Hypothalamus (tissue), 51 donors: ENCODE data around the gene BRSK2.
"Not testable (repeated sequence)": the region's sequence is repeated elsewhere in the genome, so short reads cannot be mapped to it uniquely, and the experiment has no call there.

Experiments
- DNase-seq, 51 donors: peaks; one replicate each; lab custom pipeline; 2025; lab: John Stamatoyannopoulos, UW

BRSK2 gene

DNA sequence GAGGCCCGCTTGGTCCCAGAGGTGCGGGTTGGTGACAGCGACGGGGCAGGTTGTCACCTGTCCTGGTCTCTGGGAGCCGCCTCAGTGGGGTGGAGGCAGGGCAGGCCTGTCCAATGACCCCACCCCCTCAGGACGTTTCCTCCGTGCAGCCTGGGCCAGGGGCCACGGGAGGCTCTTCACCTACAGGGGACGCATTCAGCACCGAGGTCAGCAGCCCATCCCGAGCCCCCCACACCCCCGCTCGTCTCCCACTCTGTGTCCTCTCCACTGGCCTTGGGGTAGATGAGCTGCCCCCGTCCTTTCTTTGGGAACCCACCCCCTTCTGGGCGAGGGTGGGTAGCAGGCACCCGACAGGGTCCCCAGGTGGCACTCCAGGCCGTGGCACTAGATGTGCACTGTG, 35.7 kb downstream of the BRSK2 start:
- DNase-seq, result no peak

DNA sequence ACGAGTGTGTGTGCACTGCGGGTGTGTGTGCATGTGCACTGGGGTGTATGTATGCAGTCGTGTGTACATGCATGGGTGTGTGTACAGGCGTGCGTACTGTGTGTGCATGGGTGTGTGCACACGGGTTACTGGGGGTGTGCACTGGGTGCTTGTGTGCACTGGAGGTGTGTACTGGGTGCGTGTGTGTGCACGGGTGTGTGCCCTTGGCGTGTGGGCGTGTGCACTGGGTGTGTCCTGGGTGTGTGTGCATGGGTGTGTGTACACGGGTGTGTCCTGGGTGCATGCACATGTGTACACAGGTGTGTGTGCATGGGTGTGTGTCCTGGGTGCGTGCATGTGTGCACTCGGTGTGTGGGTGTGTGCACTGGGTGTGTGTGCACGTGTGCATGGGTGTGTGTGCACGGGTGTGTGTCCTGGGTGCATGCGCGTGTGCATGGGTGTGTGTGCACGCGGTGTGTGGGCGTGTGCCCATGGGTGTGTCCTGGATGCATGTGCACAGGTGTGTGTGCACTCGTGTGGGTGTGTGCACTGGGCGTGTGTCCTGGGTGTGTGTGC, 39.1 kb downstream of the BRSK2 start:
- DNase-seq, result no peak

DNA sequence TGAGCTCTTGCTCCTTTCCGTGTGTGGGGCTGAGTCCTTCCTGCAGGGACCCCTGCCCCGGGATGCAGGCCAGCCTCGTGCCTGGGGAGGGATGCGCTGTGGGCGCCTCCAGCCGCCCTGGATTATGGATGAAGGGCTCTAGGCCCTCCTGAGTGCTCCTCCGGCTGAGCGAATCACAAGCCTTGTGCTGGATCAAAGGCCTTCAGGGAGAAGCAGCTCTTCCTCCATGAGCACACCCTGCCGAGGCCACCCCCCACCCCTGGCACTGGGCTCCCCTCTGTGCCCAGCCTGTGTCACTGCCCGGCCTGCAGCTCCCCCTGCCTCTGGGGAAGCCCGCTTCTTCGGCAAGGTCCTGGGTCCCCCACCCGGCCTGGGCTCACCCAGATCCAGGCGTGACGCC, 43.8 kb downstream of the BRSK2 start:
- no peak for DNase-seq

DNA sequence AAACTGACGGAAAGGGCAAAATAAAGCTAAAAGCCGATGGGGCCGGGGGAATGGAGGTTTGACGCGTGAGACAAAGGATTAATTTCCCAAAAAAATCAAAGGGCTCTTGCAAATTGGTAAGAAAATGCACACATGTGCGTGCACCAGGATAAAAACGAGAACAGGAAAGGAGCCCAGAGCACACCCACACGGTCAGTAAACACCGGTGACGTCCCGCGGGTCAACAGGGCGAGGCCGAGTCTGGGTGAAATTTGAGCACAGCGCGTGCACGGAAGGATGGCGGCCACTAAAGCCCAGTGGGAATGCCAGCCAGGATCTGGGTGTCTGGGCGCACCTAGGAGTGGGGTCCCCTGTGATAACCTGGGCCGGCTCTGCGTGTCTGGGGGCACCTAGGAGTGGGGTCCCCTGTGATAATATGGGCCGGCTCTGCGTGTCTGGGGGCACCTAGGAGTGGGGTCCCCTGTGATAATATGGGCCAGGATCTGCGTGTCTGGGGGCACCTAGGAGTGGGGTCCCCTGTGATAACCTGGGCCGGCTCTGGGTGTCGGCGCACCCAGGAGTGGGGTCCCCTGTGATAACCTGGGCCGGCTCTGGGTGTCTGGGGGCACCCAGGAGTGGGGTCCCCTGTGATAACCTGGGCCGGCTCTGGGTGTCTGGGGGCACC, 44.4 kb downstream of the BRSK2 start:
- DNase-seq, result no peak

DNA sequence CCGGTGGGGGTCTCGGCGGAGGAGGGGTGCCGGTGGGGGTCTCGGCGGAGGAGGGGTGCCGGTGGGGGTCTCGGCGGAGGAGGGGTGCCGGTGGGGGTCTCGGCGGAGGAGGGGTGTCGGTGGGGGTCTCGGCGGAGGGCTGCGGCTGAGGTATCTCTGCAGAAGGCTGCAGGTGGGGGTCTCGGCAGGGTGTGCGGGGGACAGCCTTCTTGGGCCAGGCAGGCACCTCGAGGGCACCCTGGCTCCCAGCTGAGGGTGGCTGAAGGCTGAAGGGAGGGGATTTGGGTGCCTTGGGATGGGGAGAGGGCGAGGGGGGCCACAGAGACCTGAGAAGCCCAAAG, 45.7 kb downstream of the BRSK2 start:
- DNase-seq, result not testable (repeated sequence)

DNA sequence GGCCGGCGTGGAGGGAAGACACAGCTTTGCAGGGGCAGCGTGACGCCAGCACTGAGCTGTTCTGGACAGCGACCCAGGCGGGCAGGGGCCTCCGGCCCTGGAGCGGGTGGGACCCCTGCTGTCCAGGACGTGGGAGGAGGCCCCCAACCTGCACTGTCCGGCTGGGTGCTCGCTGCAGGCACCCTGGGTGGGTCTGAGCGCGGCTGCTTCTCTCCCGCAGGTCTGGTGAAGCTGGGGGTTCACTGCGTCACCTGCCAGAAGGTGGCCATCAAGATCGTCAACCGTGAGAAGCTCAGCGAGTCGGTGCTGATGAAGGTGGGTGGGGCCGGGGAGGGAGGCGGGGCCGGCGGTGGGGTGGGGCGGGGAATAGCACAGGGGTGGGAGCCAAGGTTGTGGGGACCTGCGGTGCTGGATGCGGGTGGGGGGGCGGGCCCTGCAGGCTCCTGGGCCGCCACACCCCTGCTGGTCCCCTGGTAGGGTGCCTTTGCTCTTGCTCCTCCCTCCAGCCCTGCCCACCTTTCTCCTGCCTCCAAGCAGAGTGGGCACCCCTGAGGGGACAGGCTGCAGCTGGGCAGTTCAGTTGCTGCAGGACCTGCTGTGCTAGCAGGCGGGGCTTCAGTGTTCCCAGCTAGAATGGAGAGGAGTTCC, 46.2 kb downstream of the BRSK2 start:
- DNase-seq, result no peak

DNA sequence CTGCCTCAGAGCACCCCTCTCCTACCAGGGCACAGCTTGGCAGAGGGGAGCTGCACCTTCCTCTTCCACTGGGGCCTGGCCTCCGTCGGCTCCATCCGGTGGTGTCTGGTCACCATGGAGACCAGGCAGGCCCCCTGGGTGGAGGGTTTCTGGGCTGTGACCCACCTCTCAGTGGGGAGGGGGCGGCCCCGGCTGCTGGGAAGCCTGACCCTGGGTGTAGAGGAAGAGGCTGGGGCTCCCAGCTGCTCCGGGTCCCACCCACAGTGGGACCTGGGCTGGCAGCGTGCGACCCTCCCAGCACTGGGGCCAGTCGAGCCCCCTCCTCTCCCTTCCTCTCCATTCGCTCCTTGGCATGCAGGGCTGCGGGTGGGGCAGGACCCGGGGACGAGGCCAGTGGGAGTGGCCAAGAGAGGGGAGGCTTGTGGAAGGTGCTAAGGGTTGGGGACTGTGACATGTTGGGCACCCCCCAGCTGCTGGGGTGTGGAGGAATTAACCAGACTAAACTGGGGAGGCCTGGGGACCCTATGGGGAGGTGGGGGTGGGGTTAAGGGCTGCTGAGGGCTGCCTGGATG, 46.8 kb downstream of the BRSK2 start:
- DNase-seq, result no peak

DNA sequence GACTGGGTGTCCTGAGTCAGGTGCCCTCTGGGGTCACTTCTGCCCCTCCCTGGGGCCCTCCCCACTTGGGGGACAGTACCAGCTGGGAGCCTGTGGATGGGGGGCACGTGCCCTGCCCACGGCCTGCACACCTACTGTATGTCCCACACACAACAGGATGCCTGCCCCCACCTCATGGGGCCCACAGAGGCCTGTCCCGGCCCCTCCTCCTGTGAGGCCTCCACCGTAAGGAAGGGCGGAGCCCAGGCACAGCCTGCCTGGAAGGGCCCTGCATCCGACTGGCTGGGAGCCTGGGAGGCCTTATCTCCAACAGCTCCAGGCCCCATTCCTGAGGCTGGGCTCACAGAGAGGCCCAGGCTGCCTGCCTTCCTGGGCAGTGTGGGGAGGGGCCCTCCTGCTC, 47.8 kb downstream of the BRSK2 start:
- no peak for DNase-seq

DNA sequence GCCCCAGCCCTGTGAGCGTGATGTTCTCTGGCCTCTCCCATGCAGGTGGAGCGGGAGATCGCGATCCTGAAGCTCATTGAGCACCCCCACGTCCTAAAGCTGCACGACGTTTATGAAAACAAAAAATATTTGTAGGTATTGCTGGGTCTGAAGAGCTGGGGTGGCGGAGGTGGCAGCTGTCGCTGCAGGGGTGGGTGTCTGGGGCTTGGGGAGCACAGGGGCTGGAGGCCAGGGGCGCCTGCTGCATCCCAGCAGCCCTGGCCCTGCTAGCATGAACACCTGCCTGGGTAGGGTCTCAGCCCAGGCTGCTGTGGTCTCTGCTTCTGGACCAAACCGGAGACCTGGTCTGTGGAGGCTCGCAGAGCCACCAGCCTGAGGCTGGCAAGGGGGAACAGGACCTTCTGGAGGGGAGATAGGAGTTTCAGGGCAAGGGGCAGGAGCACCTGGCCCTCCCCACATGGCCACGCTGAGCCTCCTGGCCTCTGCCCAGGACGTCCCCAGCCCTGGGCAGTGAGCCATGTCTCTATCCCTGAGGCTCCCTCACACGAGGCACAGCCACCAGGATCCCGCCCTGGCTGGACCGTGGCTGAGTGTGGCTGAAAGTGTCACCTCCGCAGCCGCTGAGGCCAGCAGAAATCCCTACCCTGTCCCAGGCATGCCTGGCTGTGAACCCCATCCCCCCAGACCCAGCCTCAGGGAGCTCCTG, 48.7 kb downstream of the BRSK2 start:
- DNase-seq, result no peak

DNA sequence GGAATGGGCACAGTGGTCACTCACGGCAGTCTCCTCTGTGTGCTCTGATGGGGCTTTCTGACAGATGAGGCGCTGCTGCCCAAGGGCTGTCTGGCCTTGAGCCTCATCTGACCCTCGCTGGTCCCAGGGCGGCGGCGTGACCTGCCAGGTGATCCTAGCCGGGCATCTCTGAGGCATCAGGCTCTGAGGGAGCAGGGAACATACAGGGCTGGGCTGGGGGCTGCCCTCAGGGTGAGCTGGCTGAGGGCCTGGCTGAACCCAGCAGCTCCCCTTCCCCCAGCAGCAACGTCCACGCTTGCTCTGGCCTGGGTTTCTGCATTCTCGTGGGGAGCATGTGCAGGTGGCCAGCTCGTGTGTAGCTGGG, 49.2 kb downstream of the BRSK2 start:
- DNase-seq, result no peak

DNA sequence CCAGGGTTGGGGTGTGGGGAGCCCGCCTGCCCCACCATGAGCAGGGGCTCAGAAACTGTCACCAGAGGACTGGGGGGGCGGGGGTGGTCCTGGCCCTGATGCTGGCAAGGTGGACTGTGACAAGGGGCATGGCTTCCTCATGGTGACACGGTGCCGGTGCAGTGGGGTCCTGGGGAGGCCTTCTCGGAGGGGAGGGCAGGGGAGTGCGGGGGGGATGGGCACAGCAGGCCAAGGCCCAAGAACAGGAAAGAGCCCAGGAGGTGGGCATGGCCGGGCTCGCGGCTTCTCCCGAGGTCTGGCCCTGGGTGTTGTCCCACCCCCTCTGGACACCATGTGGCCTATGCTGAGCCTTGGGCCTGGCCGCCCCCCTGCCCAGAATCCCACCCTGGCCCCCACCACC, 49.6 kb downstream of the BRSK2 start:
- no peak for DNase-seq

DNA sequence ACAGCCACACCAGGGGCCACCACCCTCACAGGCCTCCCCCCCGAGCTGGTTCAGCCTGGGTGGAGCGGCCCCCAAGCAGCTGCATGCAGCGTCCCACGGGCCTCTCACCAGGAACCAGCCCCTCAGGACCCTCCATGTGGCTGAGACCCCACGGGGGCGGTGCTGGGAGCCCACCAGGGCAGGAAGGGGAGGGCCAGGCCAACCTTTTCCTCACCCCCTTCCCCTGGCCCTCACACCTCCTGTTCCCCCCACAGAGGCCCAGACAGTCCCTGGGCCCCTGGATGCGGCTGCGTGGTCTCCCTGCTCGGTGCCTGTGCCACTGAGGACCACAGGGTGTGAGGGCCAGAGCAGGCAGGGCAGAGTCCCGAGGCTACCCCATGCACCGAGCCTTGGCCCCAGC, 50.3 kb downstream of the BRSK2 start:
- DNase-seq, result no peak

DNA sequence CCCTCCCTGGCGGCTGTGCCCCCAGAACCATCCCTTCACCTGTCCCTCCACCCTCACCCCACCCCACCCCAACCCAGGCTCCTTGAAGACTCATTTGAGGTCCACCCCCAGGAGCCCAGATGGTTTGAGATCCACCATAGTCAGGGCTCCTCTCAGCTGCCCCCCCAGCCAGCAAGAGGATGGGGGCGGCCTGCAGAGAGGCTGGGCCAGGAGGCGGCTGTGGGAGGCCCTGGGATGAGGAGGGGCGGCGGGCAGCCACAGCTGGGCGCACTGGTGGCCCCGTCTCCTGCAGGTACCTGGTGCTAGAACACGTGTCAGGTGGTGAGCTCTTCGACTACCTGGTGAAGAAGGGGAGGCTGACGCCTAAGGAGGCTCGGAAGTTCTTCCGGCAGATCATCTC, 50.8 kb downstream of the BRSK2 start:
- DNase-seq, result no peak

DNA sequence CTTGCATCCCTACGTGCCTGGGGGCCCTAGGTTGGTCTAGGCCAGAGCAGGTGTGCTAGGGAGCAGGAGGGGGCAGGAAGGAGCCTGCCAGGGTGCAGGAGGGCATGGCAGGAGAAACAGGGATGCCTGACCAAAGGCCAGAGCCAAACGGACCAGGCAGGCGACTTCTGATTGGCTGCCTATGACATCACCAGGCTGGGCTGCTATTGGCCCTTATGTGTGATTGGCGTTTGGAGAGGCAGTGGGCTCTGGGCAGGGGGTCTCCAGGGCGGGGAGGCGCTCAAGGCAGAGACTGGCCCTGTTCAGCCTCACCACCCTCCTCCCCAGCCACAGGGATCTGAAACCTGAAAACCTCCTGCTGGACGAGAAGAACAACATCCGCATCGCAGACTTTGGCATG, 52.4 kb downstream of the BRSK2 start:
- DNase-seq, result peak in 14 of 51 donors; percentile 5 to 45 (median 20)

DNA sequence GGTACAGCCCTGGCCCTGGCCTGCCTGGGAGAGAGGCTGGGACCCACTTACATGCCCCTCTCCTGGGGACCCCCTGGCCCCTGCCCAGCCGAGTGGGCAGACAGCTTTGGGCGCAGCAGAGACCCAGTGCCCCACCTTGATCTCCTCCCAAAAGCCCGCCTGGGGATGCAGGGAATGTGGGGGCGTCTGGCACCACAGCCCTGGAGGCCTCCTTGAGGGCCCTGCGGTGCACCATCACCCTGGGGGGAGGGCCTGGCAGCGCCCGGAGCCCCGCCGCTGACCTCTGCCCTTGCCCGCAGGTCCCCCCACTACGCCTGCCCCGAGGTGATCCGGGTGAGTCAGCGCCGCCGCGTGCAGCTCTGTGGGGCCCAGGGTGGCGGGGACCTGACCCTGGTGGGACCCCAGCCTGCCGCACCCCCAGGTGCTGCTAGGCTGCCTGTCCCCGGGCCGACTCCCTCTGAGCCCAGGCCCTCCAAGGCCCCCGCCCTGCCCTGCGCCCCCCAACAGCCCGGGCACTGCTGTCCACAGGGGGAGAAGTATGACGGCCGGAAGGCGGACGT, 53.2 kb downstream of the BRSK2 start:
- no peak for DNase-seq

DNA sequence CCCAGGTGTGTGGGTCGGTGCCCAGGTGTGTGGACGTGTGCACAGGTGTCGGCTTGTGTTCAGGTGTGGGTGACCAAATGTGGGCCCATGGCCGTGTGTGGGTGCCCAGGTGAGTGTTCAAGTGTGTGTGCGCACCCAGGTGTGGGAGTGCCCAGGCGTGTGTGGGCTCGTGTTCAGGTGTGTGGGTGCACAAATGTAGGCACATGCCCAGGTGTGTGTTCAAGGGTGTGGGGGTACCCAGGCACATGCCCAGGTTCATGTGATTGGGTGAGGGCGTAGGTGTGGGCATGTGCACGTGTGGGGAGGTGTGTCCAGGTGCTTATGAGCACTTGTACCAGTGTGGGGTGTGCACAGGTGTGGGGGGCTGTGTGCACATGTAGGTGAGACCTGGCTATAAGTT, 54.0 kb downstream of the BRSK2 start:
- no peak for DNase-seq

DNA sequence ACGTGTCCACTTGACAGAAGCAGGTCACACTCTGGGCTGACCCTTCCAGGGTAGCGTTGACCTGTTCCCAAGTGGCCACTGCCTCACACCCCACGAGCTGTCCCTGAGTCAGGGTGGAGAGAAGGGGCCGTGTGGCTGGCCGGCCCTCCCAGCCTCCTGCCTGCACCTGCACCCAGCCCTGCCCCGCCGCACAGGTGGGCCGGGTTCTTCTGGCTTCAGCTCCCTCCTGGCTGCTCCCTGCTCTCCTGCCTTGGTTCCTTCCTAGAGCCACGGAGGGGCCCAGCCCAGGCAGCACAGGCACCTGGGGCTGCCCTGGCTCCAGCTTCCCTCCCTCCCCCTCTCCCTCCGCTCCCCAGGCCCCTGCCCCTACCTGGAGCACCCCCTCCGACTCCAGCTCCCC, 54.6 kb downstream of the BRSK2 start:
- DNase-seq, result no peak

DNA sequence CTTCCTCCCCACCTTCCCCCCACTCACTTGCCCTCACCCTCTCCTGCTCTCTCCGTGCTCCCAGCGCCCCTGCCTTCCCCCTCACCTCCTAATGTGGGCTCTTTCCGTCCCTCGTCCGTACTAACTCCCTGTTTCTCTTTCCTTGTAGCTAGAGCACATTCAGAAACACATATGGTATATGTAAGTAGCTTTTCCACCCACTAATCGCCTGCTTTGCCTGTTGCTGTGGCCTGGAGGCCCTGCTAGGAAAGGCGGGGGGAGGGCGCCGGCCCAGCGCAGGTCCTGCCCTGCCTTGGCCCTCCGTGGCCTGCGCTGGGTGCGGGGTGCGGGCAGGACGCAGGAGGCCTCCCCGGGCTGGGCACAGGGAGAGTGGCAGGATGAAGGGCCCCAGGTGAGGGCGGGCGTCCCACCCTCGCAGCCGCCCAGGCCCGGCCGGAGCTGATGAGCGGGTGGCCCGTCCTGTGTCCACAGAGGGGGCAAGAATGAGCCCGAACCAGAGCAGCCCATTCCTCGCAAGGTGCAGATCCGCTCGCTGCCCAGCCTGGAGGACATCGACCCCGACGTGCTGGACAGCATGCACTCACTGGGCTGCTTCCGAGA, 55.2 kb downstream of the BRSK2 start:
- DNase-seq, result no peak

DNA sequence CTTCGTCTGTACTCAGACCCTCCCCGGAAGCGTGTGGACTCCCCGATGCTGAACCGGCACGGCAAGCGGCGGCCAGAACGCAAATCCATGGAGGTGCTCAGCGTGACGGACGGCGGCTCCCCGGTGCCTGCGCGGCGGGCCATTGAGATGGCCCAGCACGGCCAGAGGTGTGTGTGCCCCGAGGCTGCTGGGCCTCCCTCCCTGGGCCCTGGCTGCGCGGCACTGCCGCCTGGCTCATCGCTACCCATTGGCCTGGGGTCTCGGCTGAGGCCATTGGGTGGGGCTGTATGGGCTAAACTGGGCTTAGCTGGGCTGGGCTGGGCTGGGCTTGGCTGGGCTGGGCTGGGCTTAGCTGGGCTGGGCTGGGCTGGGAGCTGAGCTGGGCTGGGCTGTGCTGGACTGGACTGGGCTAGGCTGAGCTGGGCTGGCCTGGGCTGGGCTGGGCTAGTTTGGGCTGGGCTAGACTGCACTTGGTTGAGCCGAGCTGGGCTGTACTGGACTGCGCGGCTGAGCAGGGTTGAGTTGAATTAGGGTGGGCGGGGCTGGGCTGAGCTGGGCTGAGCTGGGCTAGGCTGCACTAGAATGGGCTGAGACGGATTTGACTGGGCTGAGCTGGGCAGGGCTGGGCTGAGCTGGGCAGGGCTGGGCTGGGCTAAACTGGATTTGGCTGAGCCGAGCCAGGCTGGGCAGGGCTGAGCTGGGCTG, 56.2 kb downstream of the BRSK2 start:
- no peak for DNase-seq

DNA sequence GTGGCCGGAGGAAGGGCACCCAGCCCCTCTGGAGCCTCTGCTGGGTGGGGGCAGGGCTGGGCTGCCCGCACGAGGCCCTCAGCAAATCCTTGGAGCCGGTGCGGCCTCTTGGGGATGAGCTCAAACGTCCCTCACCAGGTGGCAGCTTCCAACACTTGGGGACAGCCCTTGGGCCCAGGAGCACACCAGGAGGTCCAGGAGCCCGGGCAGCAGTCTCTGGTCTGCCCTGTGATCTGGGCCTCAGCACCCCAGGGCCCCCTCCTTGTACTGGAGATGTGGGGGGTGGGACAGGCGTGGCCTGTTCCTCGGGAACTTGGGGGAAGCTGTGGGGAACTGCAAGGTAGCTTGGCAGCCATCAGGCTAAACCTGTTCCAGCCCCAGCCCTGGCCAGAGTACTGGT, 56.9 kb downstream of the BRSK2 start:
- DNase-seq, result no peak
